SIG-M5 treated with dmso at 0.1 percent for 504 hours (cell line): Measurements from ENCODE around the gene STIP1.

ENCODE experiments used
- DNase-seq: peaks from one replicate; lab custom pipeline; 2025; ENCODE audit not compliant: unreplicated experiment; lab: John Stamatoyannopoulos, UW

Gene STIP1

GRCh38 chr11:64220798-64221197 is 34.8 kb downstream of the STIP1 start:
- DNase-seq = no peak

- DNase-seq = no peak
Observed at GRCh38 chr11:64222651-64223000, 36.7 kb downstream of the STIP1 start.

GRCh38 chr11:64223001-64223651 is 37.2 kb downstream of the STIP1 start:
- no peak for DNase-seq

- no peak for DNase-seq
Observed at GRCh38 chr11:64224151-64224890, 38.4 kb downstream of the STIP1 start.

- DNase-seq = no peak
Observed at GRCh38 chr11:64224891-64225607, 39.1 kb downstream of the STIP1 start.

GRCh38 chr11:64225608-64226506 is 39.9 kb downstream of the STIP1 start, which contains the start of the genes NUDT22 and TRPT1:
Gene NUDT22, plus strand, starts transcription at chr11:64226274. Its CDS starts 379 bp downstream, at chr11:64226653.
Gene TRPT1, minus strand, starts transcription at chr11:64226186. Its CDS starts 326 bp downstream, at chr11:64225860.
- peak; percentile 78 for DNase-seq

GRCh38 chr11:64226507-64227051 is 40.6 kb downstream of the STIP1 start:
- peak; percentile 71 for DNase-seq

- no peak for DNase-seq
Observed at GRCh38 chr11:64227405-64227956, 41.5 kb downstream of the STIP1 start.

GRCh38 chr11:64229090-64229743 is 43.2 kb downstream of the STIP1 start:
- DNase-seq = no peak

- no peak for DNase-seq
Observed at GRCh38 chr11:64229744-64230170, 43.8 kb downstream of the STIP1 start.

GRCh38 chr11:64230171-64230984 is 44.4 kb downstream of the STIP1 start, which contains the start of gene DNAJC4:
Gene DNAJC4, plus strand, starts transcription at chr11:64230548. Its CDS starts 307 bp downstream, at chr11:64230855.
- peak; percentile 84 for DNase-seq

GRCh38 chr11:64230985-64231365 is 45.0 kb downstream of the STIP1 start:
- peak; percentile 55 for DNase-seq

- no peak for DNase-seq
Observed at GRCh38 chr11:64231546-64231945, 45.6 kb downstream of the STIP1 start.

- DNase-seq = no peak
Observed at GRCh38 chr11:64232182-64232966, 46.4 kb downstream of the STIP1 start.

- DNase-seq = no peak
Observed at GRCh38 chr11:64232967-64233315, 47.0 kb downstream of the STIP1 start.

- peak; percentile 19 for DNase-seq
Observed at GRCh38 chr11:64233913-64234586, 48.1 kb downstream of the STIP1 start, which contains the start of gene VEGFB. Gene VEGFB, plus strand, starts transcription at chr11:64234584. Its CDS starts 250 bp downstream, at chr11:64234834.

GRCh38 chr11:64234647-64235379 is 48.8 kb downstream of the STIP1 start:
- DNase-seq = no peak
